WERI-Rb-1 (cell line): ENCODE data around the gene ELFN2.
A peak's percentile ranks its signal among the peaks of the same experiment; 100 is the strongest.

ENCODE experiments used
- DNase-seq: peaks from one replicate; pipeline ENCODE4 v3.0.0-alpha.2; 2020
- H3K27ac ChIP-seq: fragments of 250-450 bp; sonication (Bioruptor Pico); 2 replicates; pipeline ENCODE4 v1.5.1; 2020; ENCODE audit warnings: mild to moderate bottlenecking, moderate library complexity
- H3K27me3 ChIP-seq: fragments of 250-450 bp; sonication (Bioruptor Pico); 2 replicates; pipeline ENCODE4 v1.5.1; 2021; ENCODE audit warnings: mild to moderate bottlenecking, low read depth, moderate library complexity; ENCODE audit not compliant: insufficient read depth, severe bottlenecking
- H3K36me3 ChIP-seq: fragments of 250-450 bp; sonication (Bioruptor Pico); 2 replicates; pipeline ENCODE4 v1.5.1; 2020; ENCODE audit warnings: mild to moderate bottlenecking, moderate library complexity
- H3K4me3 ChIP-seq: 2 replicates; pipeline ENCODE4 v1.5.1; 2011; ENCODE audit warnings: low read depth, mild to moderate bottlenecking, control low read depth, low read length
- H3K9me3 ChIP-seq: fragments of 250-450 bp; sonication (Bioruptor Pico); 2 replicates; pipeline ENCODE4 v1.5.1; 2021; ENCODE audit warnings: mild to moderate bottlenecking, moderate library complexity; ENCODE audit not compliant: severe bottlenecking
- CTCF ChIP-seq: IDR thresholded peaks from 2 replicates; pipeline ENCODE4 v1.5.1; 2011; ENCODE audit warnings: low read depth, mild to moderate bottlenecking, control low read depth, inconsistent platforms, low read length

Gene ELFN2

GRCh38 chr22:37464181-37464580, 36.9 kb upstream of the ELFN2 start:
- Histone ChIP-seq H3K27ac (no peak overlapping the region), H3K4me3 (no peak overlapping the region), H3K9me3 (no peaks in the 10 kb centered on the region), H3K27me3 (no peaks in the 10 kb centered on the region), H3K36me3 (peaks cover 33% of the 10 kb centered on the region)
- DNase-seq: no peak
- TF ChIP-seq CTCF: no peak

GRCh38 chr22:37462983-37463382, 35.7 kb upstream of the ELFN2 start:
- DNase-seq: no peak
- H3K27ac ChIP-seq: no peak overlapping the region
- peaks cover 24% of the 10 kb centered on the region for H3K36me3 ChIP-seq
- H3K9me3 ChIP-seq: no peaks in the 10 kb centered on the region
- no peak for TF ChIP-seq CTCF
- no peak overlapping the region for H3K4me3 ChIP-seq
- H3K27me3 ChIP-seq: no peaks in the 10 kb centered on the region

- no peak overlapping the region for H3K27ac ChIP-seq
- peaks cover 20% of the 10 kb centered on the region for H3K36me3 ChIP-seq
- H3K27me3 ChIP-seq: no peaks in the 10 kb centered on the region
- DNase-seq: no peak
- no peaks in the 10 kb centered on the region for H3K9me3 ChIP-seq
- TF ChIP-seq CTCF: no peak
- no peak overlapping the region for H3K4me3 ChIP-seq
Measured at GRCh38 chr22:37462436-37462835, 35.2 kb upstream of the ELFN2 start.

- Histone ChIP-seq H3K27ac (no peak overlapping the region), H3K4me3 (no peak overlapping the region), H3K36me3 (peaks cover 20% of the 10 kb centered on the region), H3K9me3 (no peaks in the 10 kb centered on the region), H3K27me3 (no peaks in the 10 kb centered on the region)
- TF ChIP-seq CTCF: no peak
- peak; percentile 48 for DNase-seq
Measured at GRCh38 chr22:37461961-37462360, 34.7 kb upstream of the ELFN2 start.

- no peak for TF ChIP-seq CTCF
- no peak overlapping the region for H3K4me3 ChIP-seq
Measured at GRCh38 chr22:37460684-37461083, 33.4 kb upstream of the ELFN2 start.

GRCh38 chr22:37459206-37459605, 31.9 kb upstream of the ELFN2 start:
- Histone ChIP-seq H3K4me3 (no peak overlapping the region), H3K27ac (no peak overlapping the region), H3K27me3 (no peaks in the 10 kb centered on the region), H3K9me3 (no peaks in the 10 kb centered on the region), H3K36me3 (no peaks in the 10 kb centered on the region)
- DNase-seq: no peak
- TF ChIP-seq CTCF: no peak

More at GRCh38 chr22:37460684-37461083, 33.4 kb upstream of the ELFN2 start:
- DNase-seq: no peak
- Histone ChIP-seq H3K36me3 (peaks cover 10% of the 10 kb centered on the region), H3K27ac (no peak overlapping the region), H3K9me3 (no peaks in the 10 kb centered on the region), H3K27me3 (no peaks in the 10 kb centered on the region)
